ENCODE measurements around the gene CRYBA2. TPM values are rescaled to one million over a fixed set of nuclear protein-coding genes. Genes with fewer than 3 reads are reported as not detected.
A peak's percentile ranks its signal among the peaks of the same experiment; 100 is the strongest.

CRYBA2 gene
- total RNA-seq, 1 experiment from 2014 or later: not detected

GRCh38 chr2:218981390-218981880 lies 11.8 kb downstream of the CRYBA2 start:
- H3K4me2 ChIP-seq: no peak overlapping the region
- no TSS peak for BruUV-seq (replicated peaks)
- H3K4me3 ChIP-seq: no peak overlapping the region
- H3K4me1 ChIP-seq (replicated peaks; ENCODE audit: insufficient read depth): no peaks in the 10 kb centered on the region
- H3K27ac ChIP-seq: no peak overlapping the region
- H3K9me2 ChIP-seq (ENCODE audit: insufficient read depth): no peaks in the 10 kb centered on the region
- no peaks in the 10 kb centered on the region for H4K20me1 ChIP-seq (ENCODE audit: insufficient read depth)
- no peaks in the 10 kb centered on the region for H3K9me3 ChIP-seq (ENCODE audit: insufficient read depth, low read depth)
- H3F3A ChIP-seq (ENCODE audit: insufficient read depth, low read depth): no peaks in the 10 kb centered on the region
- H3K79me2 ChIP-seq (ENCODE audit: low read depth): no peaks in the 10 kb centered on the region
- POLR2A ChIA-PET (ENCODE audit: unreplicated experiment): no interaction called here
- TF ChIP-seq EZH2 (IDR thresholded peaks at IDR 0.05; ENCODE audit: low read depth): no peak
- TF ChIP-seq CTCF (conservative IDR thresholded peaks at IDR 0.05): peak; percentile 19; the same call in 1 of the 2 replicates
- H2AFZ ChIP-seq: no peak overlapping the region
- peaks cover 48% of the 10 kb centered on the region for H3K27me3 ChIP-seq (ENCODE audit: insufficient read depth, low read depth)
- intact Hi-C loops (cut with micrococcal nuclease; ENCODE audit: unreplicated experiment): loop anchor here (5.0 kb wide), 1 partner anchor 104 kb away; no protein-coding TSS in a partner anchor
- DNase-seq: no peak
- H3K36me3 ChIP-seq (ENCODE audit: low read depth): no peaks in the 10 kb centered on the region
- CTCF ChIA-PET: no interaction called here

- peaks cover 43% of the 10 kb centered on the region for H3K27me3 ChIP-seq (ENCODE audit: insufficient read depth, low read depth)
Measured at GRCh38 chr2:218980735-218981389, 12.4 kb downstream of the CRYBA2 start.

More at GRCh38 chr2:218980735-218981389, 12.4 kb downstream of the CRYBA2 start:
- TF ChIP-seq EZH2 (IDR thresholded peaks at IDR 0.05; ENCODE audit: low read depth) (no peak), CTCF (conservative IDR thresholded peaks at IDR 0.05) (peak; percentile 32; the same call in 1 of the 2 replicates)
- Histone ChIP-seq H3K4me3 (no peak overlapping the region), H3K36me3 (ENCODE audit: low read depth) (no peaks in the 10 kb centered on the region), H3K27ac (no peak overlapping the region), H3K4me1 (replicated peaks; ENCODE audit: insufficient read depth) (no peaks in the 10 kb centered on the region), H3K79me2 (ENCODE audit: low read depth) (no peaks in the 10 kb centered on the region), H3K9me3 (ENCODE audit: insufficient read depth, low read depth) (no peaks in the 10 kb centered on the region), H3K4me2 (no peak overlapping the region), H3K9me2 (ENCODE audit: insufficient read depth) (no peaks in the 10 kb centered on the region), H4K20me1 (ENCODE audit: insufficient read depth) (no peaks in the 10 kb centered on the region), H2AFZ (no peak overlapping the region), H3F3A (ENCODE audit: insufficient read depth, low read depth) (no peaks in the 10 kb centered on the region)
- BruUV-seq (replicated peaks): no TSS peak
- DNase-seq: no peak
- POLR2A ChIA-PET (ENCODE audit: unreplicated experiment): no interaction called here
- CTCF ChIA-PET: interaction anchor here (0.6 to 1.2 kb wide), 8 partner anchors 13 to 409 kb away, joined by 3 to 10 read pairs (median 4); no protein-coding TSS in a partner anchor
- intact Hi-C loops (cut with micrococcal nuclease; ENCODE audit: unreplicated experiment): loop anchor here (5.0 kb wide), 1 partner anchor 104 kb away; no protein-coding TSS in a partner anchor
